K562 (cell line): Measurements from ENCODE around the gene REEP6. TPM values are rescaled to one million over a fixed set of nuclear protein-coding genes. Genes with fewer than 3 reads are reported as not detected.

Experiments
- ATAC-seq: fragments of 200-7000 bp; cut with Tn5 transposase; 3 replicates; pipeline ENCODE4 v1.9.1; 2020; ENCODE audit warnings: moderate library complexity
- BruUV-seq: library from RNA; stranded (reverse); fragments of 400-500 nt; replicated peaks from 2 replicates; lab custom pipeline; 2021; lab: Mats Ljungman, UMichigan
- CTCF ChIA-PET: fragments of 300-600 bp; formaldehyde crosslinking; extraction: SDS; loops from one replicate; lab custom pipeline; 2021; ENCODE audit warnings: low intra/inter-chr PET ratio; lab: Yijun Ruan, JAX
- POLR2A ChIA-PET: fragments of 300-600, 350-650 bp; sonication (Branson Sonifier 250); formaldehyde crosslinking; extraction: SDS; loops from one replicate; lab custom pipeline; 2021; ENCODE audit warnings: antibody characterized with exemption, inconsistent platforms; lab: Yijun Ruan, JAX
- DNase-seq, 4 experiments: peaks; one replicate each; pipeline versions ENCODE4 v3.0.0 to v3.0.0-alpha.2; 2011 to 2018; ENCODE audit warnings: low spot score in 3 of 4, mixed read lengths in 3 of 4; ENCODE audit errors: extremely low read depth in 1 of 4
- FAIRE-seq: peaks from 2 replicates; lab custom pipeline; 2011; peaks lifted over from hg19 to GRCh38; lab: Jason Lieb, UNC
- H2AFZ ChIP-seq: 2 replicates; pipeline ENCODE4 v1.6.0; 2011; ENCODE audit warnings: low read depth, low read length, control low read depth, inconsistent platforms
- H3K27ac ChIP-seq: fragments of 200-600 bp; 3 replicates; pipeline ENCODE4 v1.8.0; 2011; ENCODE audit warnings: low read depth, mild to moderate bottlenecking, control low read depth, inconsistent platforms, low read length, moderate library complexity, mixed read lengths; ENCODE audit errors: extremely low read depth
- H3K27me3 ChIP-seq, 2 experiments: fragments of 300-600 bp in 1 of 2; 2 replicates in 1 of 2; 3 replicates in 1 of 2; pipeline versions ENCODE4 v1.6.0 to v1.8.0; 2011; ENCODE audit warnings: inconsistent platforms in 2 of 2, low read length in 2 of 2, mild to moderate bottlenecking in 1 of 2, mixed read lengths in 1 of 2, moderate library complexity in 1 of 2; ENCODE audit not compliant: control insufficient read depth in 2 of 2, insufficient read depth in 2 of 2
- H3K36me3 ChIP-seq: fragments of 300-600 bp; 3 replicates; pipeline ENCODE4 v1.8.0; 2011; ENCODE audit warnings: mild to moderate bottlenecking, low read length, inconsistent platforms; ENCODE audit not compliant: control insufficient read depth, insufficient read depth
- H3K4me1 ChIP-seq, 2 experiments: fragments of 200-600 bp in 1 of 2; replicated peaks in 1 of 2; 2 replicates in 1 of 2; 3 replicates in 1 of 2; pipeline versions ENCODE4 v1.5.1 to v1.8.0; 2011; ENCODE audit warnings: inconsistent platforms in 2 of 2, low read length in 2 of 2, mild to moderate bottlenecking in 1 of 2, mixed read lengths in 1 of 2, moderate library complexity in 1 of 2; ENCODE audit not compliant: control insufficient read depth in 2 of 2, insufficient read depth in 2 of 2
- H3K4me2 ChIP-seq: 2 replicates; pipeline ENCODE4 v1.6.1; 2011; ENCODE audit warnings: low read length, control low read depth, inconsistent platforms, mixed read lengths; ENCODE audit not compliant: insufficient read depth
- H3K4me3 ChIP-seq: fragments of 200-600 bp; sonication (generic), shearing (Covaris generic); 2 replicates; pipeline ENCODE4 v1.5.1; 2016; ENCODE audit warnings: control low read depth, inconsistent platforms
- H3K79me2 ChIP-seq: fragments of 200-600 bp; 3 replicates; pipeline ENCODE4 v1.8.0; 2011; ENCODE audit warnings: low read length, inconsistent platforms; ENCODE audit not compliant: control insufficient read depth, insufficient read depth
- H3K9ac ChIP-seq, 2 experiments: 2 replicates each; pipeline versions ENCODE4 v1.6.0 to v1.6.1; 2011; ENCODE audit warnings: low read depth in 2 of 2, low read length in 2 of 2, control low read depth in 1 of 2, inconsistent platforms in 1 of 2, mild to moderate bottlenecking in 1 of 2, mixed read lengths in 1 of 2; ENCODE audit not compliant: insufficient read depth in 1 of 2
- H3K9me1 ChIP-seq: one replicate; pipeline ENCODE4 v1.6.0; 2011; ENCODE audit warnings: inconsistent platforms, mild to moderate bottlenecking, low read length, moderate library complexity; ENCODE audit not compliant: control insufficient read depth, insufficient read depth
- H3K9me3 ChIP-seq: replicated peaks from 2 replicates; pipeline ENCODE4 v1.5.1; 2011; ENCODE audit warnings: low read depth, low read length, inconsistent platforms; ENCODE audit not compliant: control insufficient read depth, insufficient read depth
- H4K20me1 ChIP-seq: replicated peaks from 2 replicates; pipeline ENCODE4 v1.6.1; 2011; ENCODE audit warnings: low read length, inconsistent platforms, mixed read lengths; ENCODE audit not compliant: control insufficient read depth, insufficient read depth
- ARHGAP35 ChIP-seq: fragments of 450-650 bp; IDR thresholded peaks from 2 replicates; pipeline ENCODE4 v1.6.1; 2018; ENCODE audit not compliant: partially characterized antibody
- CBX3 ChIP-seq, 2 experiments: IDR thresholded peaks; 1 replicate in 1 of 2; 2 replicates in 1 of 2; pipeline ENCODE4 v1.6.1; 2012; ENCODE audit warnings: inconsistent platforms in 2 of 2, low read length in 2 of 2, borderline replicate concordance in 1 of 2, control low read depth in 1 of 2
- CHD1 ChIP-seq: fragments of 200-600 bp; sonication (generic); IDR thresholded peaks from one replicate; pipeline ENCODE4 v1.6.1; 2012; ENCODE audit warnings: mild to moderate bottlenecking, moderate library complexity, low read length, inconsistent platforms
- CHD2 ChIP-seq: IDR thresholded peaks from 2 replicates; pipeline ENCODE4 v1.6.1; 2011; ENCODE audit warnings: low read depth, low read length
- EZH2 ChIP-seq: IDR thresholded peaks from 2 replicates; pipeline ENCODE4 v1.6.1; 2012; ENCODE audit warnings: low read depth, mild to moderate bottlenecking, inconsistent platforms, low read length, borderline replicate concordance
- IRF2 ChIP-seq: sonication (generic); formaldehyde crosslinking; IDR thresholded peaks from 2 replicates; pipeline ENCODE4 v1.8.1; 2022; ENCODE audit warnings: mild to moderate bottlenecking, missing genetic modification reagents
- NONO ChIP-seq, 2 experiments: fragments of 200-400 bp in 1 of 2; fragments of 450-650 bp in 1 of 2; formaldehyde crosslinking in 1 of 2; IDR thresholded peaks; 2 replicates each; pipeline ENCODE4 v1.6.1; 2017; ENCODE audit warnings: low read depth in 2 of 2, mild to moderate bottlenecking in 2 of 2, moderate library complexity in 2 of 2, low read length in 1 of 2
- RBM17 ChIP-seq: fragments of 200-400 bp; formaldehyde crosslinking; IDR thresholded peaks from 2 replicates; pipeline ENCODE4 v1.6.1; 2017; ENCODE audit warnings: low read depth, mild to moderate bottlenecking, low read length, borderline replicate concordance
- ZNF668 ChIP-seq: fragments of 250-450 bp; sonication (Bioruptor Pico); IDR thresholded peaks from 2 replicates; pipeline ENCODE4 v1.8.0; 2022; ENCODE audit warnings: mild to moderate bottlenecking, inconsistent platforms
- ZNF766 ChIP-seq: fragments of 200-800 bp; sonication (Bioruptor generic); conservative IDR thresholded peaks from 2 replicates; pipeline ENCODE4 v1.6.1; 2016; ENCODE audit warnings: missing genetic modification characterization, missing compliant biosample characterization
- WGBS: fragments of 100-300 bp; shearing (Covaris generic); methylation state at CpG from one replicate; pipeline ENCODE4 v1.1.6; 2016; ENCODE audit warnings: low coverage, mixed read lengths; ENCODE audit not compliant: insufficient coverage; ENCODE audit errors: missing lambda C conversion rate; 5-methylcytosine and 5-hydroxymethylcytosine counted together
- in situ Hi-C: fragments of 300-500 bp; cut with MboI; formaldehyde crosslinking; loops from 4 replicates; pipeline ENCODE4 v1.15.0; 2018; ENCODE audit warnings: inconsistent platforms, mixed read lengths
- intact Hi-C: fragments of 100-400 bp; cut with micrococcal nuclease; formaldehyde crosslinking; loops from 2 replicates; pipeline ENCODE4 v1.14.2; 2022
- polyA plus RNA-seq, 8 experiments: library from polyadenylated mRNA; depleted of rRNA in 4 of 8; stranded (reverse) in 5 of 8; unstranded in 3 of 8; fragments of >200 nt; fragmentation: Nextera tagmentation in 2 of 8; fragmentation: Illumina TruSeq in 1 of 8; extraction: Ambion mirVana in 2 of 8; extraction: Trizol in 1 of 8; gene quantifications; 2 replicates each; pipeline versions ENCODE4 v1.2.1 to v1.2.3, GENCODE V29; 2011 to 2014; ENCODE audit warnings: inconsistent platforms in 1 of 8, missing spikeins in 1 of 8
- total RNA-seq, 7 experiments: library from RNA; depleted of rRNA in 6 of 7; stranded (reverse); fragments of >200 nt in 6 of 7; fragmentation: Illumina TruSeq in 2 of 7; extraction: Trizol in 2 of 7; gene quantifications; 2 replicates each; pipeline versions ENCODE4 v1.2.1 to v1.2.3, GENCODE V29; 2011 to 2021; ENCODE audit warnings: low replicate concordance in 1 of 7
- TF ChIP-seq, protein P1 (sequence below): fragments of 250-450 bp; sonication (Bioruptor Pico); IDR thresholded peaks from 2 replicates; pipeline ENCODE4 v1.6.1; 2021; ENCODE audit warnings: mild to moderate bottlenecking
- TF ChIP-seq, protein P2 (sequence below): sonication (generic); formaldehyde crosslinking; IDR thresholded peaks from 2 replicates; pipeline ENCODE4 v1.4.0; 2020; ENCODE audit warnings: mild to moderate bottlenecking, missing genetic modification reagents

Gene REEP6
- total and polyA plus RNA-seq, 9 of the 15 experiments (the other 6 are each of a cell fraction or from before 2014, with no cell fraction given): 1.2 to 64.2 (median 12.7) TPM

DNA sequence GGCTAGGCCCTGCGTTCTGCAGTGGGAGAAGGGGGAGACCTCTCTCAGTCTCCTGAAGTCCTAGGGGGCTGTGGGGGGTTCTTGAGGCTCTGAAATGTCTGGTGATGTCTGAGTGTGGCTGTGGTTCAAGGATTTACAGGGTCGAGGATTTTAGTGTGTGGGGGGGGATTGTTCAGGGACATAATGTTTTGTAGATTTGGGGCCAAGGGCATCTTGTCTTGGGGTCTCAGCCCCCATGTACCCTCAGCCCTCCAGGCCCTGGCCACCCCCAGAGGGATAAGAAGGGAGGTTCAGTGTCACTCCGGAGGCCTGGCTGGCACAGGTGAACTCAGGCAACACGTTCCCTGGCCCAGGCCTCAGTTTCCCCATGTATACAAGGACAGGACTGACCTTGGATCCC lies 43.5 kb upstream of the REEP6 start:
- Histone ChIP-seq H3K4me1 (peaks cover 15 to 76% of the 10 kb centered on the region in 2 experiments), H3K4me3 (no peak overlapping the region), H3K9me1 (no peaks in the 10 kb centered on the region), H3K27me3 (peaks cover 0 to 12% of the 10 kb centered on the region in 2 experiments; a peak in 1 of 5 replicates), H2AFZ (no peak overlapping the region), H4K20me1 (peaks cover 17% of the 10 kb centered on the region; the same call in 1 of the 2 replicates), H3K4me2 (no peak overlapping the region), H3K27ac (no peak overlapping the region), H3K9ac (no peak overlapping the region), H3K36me3 (peaks cover 4% of the 10 kb centered on the region; the same call in 1 of the 3 replicates), H3K9me3 (no peaks in the 10 kb centered on the region), H3K79me2 (no peaks in the 10 kb centered on the region)
- in situ Hi-C loops: no loop called here
- no peak for DNase-seq
- ATAC-seq: no peak
- 11% methylated on average over 4 of the region's 4 CpGs for WGBS
- ChIA-PET CTCF (no interaction called here), POLR2A (interaction anchor here (0.6 to 0.8 kb wide), 2 partner anchors 206 to 417 kb away, joined by 3 read pairs; no protein-coding TSS in a partner anchor)
- FAIRE-seq: no peak
- BruUV-seq: no TSS peak
- intact Hi-C loops: loop anchor here (10.0 kb wide), 1 partner anchor 173 kb away; the partner anchor contains the start of gene FAM174C
- TF ChIP-seq, protein P1, sequence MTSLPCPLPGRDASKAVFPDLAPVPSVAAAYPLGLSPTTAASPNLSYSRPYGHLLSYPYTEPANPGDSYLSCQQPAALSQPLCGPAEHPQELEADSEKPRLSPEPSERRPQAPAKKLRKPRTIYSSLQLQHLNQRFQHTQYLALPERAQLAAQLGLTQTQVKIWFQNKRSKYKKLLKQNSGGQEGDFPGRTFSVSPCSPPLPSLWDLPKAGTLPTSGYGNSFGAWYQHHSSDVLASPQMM: no peak
- no peak for TF ChIP-seq NONO (IDR thresholded peaks at IDR 0.05; ENCODE audit: low read depth in 2 of 2, low read length in 1 of 2)
- TF ChIP-seq EZH2: no peak
- TF ChIP-seq, protein P2, sequence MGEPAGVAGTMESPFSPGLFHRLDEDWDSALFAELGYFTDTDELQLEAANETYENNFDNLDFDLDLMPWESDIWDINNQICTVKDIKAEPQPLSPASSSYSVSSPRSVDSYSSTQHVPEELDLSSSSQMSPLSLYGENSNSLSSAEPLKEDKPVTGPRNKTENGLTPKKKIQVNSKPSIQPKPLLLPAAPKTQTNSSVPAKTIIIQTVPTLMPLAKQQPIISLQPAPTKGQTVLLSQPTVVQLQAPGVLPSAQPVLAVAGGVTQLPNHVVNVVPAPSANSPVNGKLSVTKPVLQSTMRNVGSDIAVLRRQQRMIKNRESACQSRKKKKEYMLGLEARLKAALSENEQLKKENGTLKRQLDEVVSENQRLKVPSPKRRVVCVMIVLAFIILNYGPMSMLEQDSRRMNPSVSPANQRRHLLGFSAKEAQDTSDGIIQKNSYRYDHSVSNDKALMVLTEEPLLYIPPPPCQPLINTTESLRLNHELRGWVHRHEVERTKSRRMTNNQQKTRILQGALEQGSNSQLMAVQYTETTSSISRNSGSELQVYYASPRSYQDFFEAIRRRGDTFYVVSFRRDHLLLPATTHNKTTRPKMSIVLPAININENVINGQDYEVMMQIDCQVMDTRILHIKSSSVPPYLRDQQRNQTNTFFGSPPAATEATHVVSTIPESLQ: no peak
- no peak for TF ChIP-seq CHD2
- TF ChIP-seq ARHGAP35: no peak
- TF ChIP-seq ZNF668 (CRISPR knock-in tag): no peak
- no peak for TF ChIP-seq CHD1
- no peak for TF ChIP-seq CBX3 (IDR thresholded peaks at IDR 0.05; ENCODE audit: borderline replicate concordance in 1 of 2, low read length in 2 of 2)
- no peak for TF ChIP-seq ZNF766
- TF ChIP-seq RBM17: no peak
- no peak for TF ChIP-seq IRF2 (CRISPR knock-in tag)
